Measurements from ENCODE around the gene ZBTB20. TPM values are rescaled to one million over a fixed set of nuclear protein-coding genes. Genes with fewer than 3 reads are reported as not detected.

ZBTB20 gene
- total and polyA plus RNA-seq, 2 of the 4 experiments (the other 2 are of a cell fraction): 0.75 to 14.7 TPM

GRCh38 chr3:114953800-114954199 is 193.3 kb downstream of the ZBTB20 start:
- Histone ChIP-seq H4K20me1 (ENCODE audit: insufficient read depth, low read length) (no peaks in the 10 kb centered on the region), H3K27ac (ENCODE audit: insufficient read depth, low read length) (no peak overlapping the region), H4K91ac (ENCODE audit: insufficient read depth, low read depth, low read length) (no peak overlapping the region), H3K27me3 (ENCODE audit: control insufficient read depth, insufficient read depth, low read length) (no peaks in the 10 kb centered on the region), H3K4ac (ENCODE audit: low read depth, low read length) (no peak overlapping the region), H3K9ac (ENCODE audit: low read depth, low read length) (no peak overlapping the region), H2BK120ac (ENCODE audit: low read depth, low read length) (no peak overlapping the region), H3K4me1 (ENCODE audit: control insufficient read depth, insufficient read depth, low read length) (no peaks in the 10 kb centered on the region), H2AK9ac (replicated peaks; ENCODE audit: low read depth, low read length, poor library complexity) (no peak overlapping the region), H3K56ac (ENCODE audit: extremely low read depth, insufficient read depth, low read length) (no peak overlapping the region), H4K5ac (ENCODE audit: low read depth, low read length) (no peak overlapping the region), H3K14ac (replicated peaks; ENCODE audit: low read depth, low read length) (no peak overlapping the region), H3K36me3 (ENCODE audit: control insufficient read depth, insufficient read depth, low read length) (no peaks in the 10 kb centered on the region), H3K4me3 (ENCODE audit: insufficient read depth, low read depth, low read length) (no peak overlapping the region), H3K79me1 (ENCODE audit: low read depth in 1 of 2, low read length in 2 of 2) (no peaks in the 10 kb centered on the region), H2AFZ (replicated peaks; ENCODE audit: low read length, poor library complexity) (no peak overlapping the region), H2BK5ac (ENCODE audit: low read depth, low read length, poor library complexity, severe bottlenecking) (no peak overlapping the region), H3K18ac (ENCODE audit: low read depth, low read length) (no peak overlapping the region), H2AK5ac (ENCODE audit: low read depth, low read length) (no peak overlapping the region), H4K8ac (ENCODE audit: low read depth in 2 of 2, low read length in 2 of 2) (no peak overlapping the region), H3K23ac (ENCODE audit: low read depth, low read length) (no peak overlapping the region), H3K4me2 (ENCODE audit: low read depth, low read length) (no peak overlapping the region), H3K9me3 (ENCODE audit: control insufficient read depth, insufficient read depth, low read length) (peaks cover 4% of the 10 kb centered on the region; the same call in 1 of the 2 replicates), H3K9me1 (ENCODE audit: insufficient read depth, low read length) (no peaks in the 10 kb centered on the region), H2BK20ac (ENCODE audit: low read depth, low read length) (no peak overlapping the region), H2BK15ac (ENCODE audit: low read depth, low read length) (no peak overlapping the region)
- no TSS peak for BruUV-seq (replicated peaks)
- TF ChIP-seq RAD21 (IDR thresholded peaks at IDR 0.05; ENCODE audit: low read length) (no peak), CHD1 (IDR thresholded peaks at IDR 0.05; ENCODE audit: low read depth, low read length) (no peak), ELK1 (IDR thresholded peaks at IDR 0.05; ENCODE audit: borderline replicate concordance, low read depth, low read length) (no peak), MAFK (IDR thresholded peaks at IDR 0.05; ENCODE audit: low read depth, low read length) (no peak), NFE2L2 (IDR thresholded peaks at IDR 0.05; ENCODE audit: low read depth, low read length) (peak; percentile 49; the same call in 1 of the 2 replicates)
- peak; percentile 46 for ATAC-seq (ENCODE audit: low read depth)
- in situ Hi-C loops (cut with MboI; ENCODE audit: low sequenced_read_pairs): no loop called here
- POLR2A ChIA-PET (ENCODE audit: unreplicated experiment): no interaction called here
- intact Hi-C loops (cut with micrococcal nuclease): no loop called here
- WGBS, 2 experiments (ENCODE audit: extremely low coverage in 2 of 2, insufficient read length in 1 of 2): no CpG with 5 or more reads among the region's 1 CpG
- dilution Hi-C loops (cut with HindIII; ENCODE audit: low sequenced_read_pairs, unreplicated experiment): no loop called here
- CTCF ChIA-PET: no interaction called here
- DNase-seq: no peak

Measured in IMR-90 (cell line).